Measurements from ENCODE around the gene PCDH17.

The PCDH17 gene

DNA sequence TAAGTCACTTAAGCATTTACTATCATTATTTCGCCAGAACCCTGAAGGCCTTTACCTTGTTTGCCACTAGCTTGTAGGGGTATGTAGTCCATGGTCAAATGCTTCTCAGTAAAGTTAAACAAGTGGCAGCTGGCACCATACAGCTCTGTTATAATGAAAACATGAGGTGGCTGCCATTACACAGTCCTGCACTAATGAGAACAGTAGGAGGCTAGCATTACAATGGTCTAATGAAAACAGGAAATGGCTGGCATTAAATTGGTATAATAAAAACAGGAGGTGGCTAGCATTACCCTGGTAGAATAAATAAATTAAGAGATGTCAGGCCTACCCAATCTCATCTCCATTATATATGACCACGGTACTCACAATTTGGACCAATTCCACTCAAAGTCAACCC lies 107.5 kb downstream of the PCDH17 start:
- DNase-seq: peak; percentile 28

GRCh38 chr13:57739543-57740190 lies 108.1 kb downstream of the PCDH17 start:
- no peak for DNase-seq

- DNase-seq: no peak
Observed at GRCh38 chr13:57740719-57741118, 109.2 kb downstream of the PCDH17 start.

DNA sequence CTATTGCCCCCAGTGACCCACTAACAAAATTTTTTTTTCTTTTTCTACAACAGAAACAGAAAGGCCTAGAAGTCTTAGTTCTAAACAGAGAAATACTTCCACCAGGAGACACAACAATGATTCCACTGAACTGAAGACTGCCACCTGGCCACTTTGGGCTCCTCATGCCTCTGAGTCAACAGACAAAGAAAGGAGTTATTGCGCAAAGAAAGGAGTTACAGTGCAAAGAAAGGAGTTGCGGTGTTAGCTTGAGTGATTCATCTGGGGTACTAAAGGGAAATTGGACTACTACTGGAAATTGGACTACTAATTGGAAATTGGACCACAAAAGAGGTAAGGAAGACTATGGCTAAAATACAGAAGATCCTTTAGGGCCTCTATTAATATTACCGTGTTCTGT lies 116.6 kb downstream of the PCDH17 start:
- DNase-seq: no peak

- DNase-seq: no peak
Observed at GRCh38 chr13:57760951-57761350, 129.4 kb downstream of the PCDH17 start.

GRCh38 chr13:57763689-57764088 lies 132.1 kb downstream of the PCDH17 start:
- DNase-seq: no peak

Data from NCI-H774 (cell line).